Body of pancreas (tissue), 4 donors: Measurements from ENCODE around the gene FSTL5. TPM values are rescaled to one million over a fixed set of nuclear protein-coding genes. Genes with fewer than 3 reads are reported as not detected.
"Not testable (repeated sequence)": the region's sequence is repeated elsewhere in the genome, so short reads cannot be mapped to it uniquely, and the experiment has no call there.

Experiments used
- ATAC-seq: fragments of 150-250 bp; one replicate; pipeline ENCODE4 v1.9.1; 2016
- DNase-seq, 4 donors: peaks; one replicate each; pipeline ENCODE4 v3.0.0-alpha.2; 2019
- H3K27ac ChIP-seq, 4 donors: fragments of 200-600 bp; sonication (generic); 1 replicate in 3 of 4; 2 replicates in 1 of 4; pipeline versions ENCODE4 v1.5.1 to v1.6.1; 2016 to 2019; ENCODE audit warnings: mild to moderate bottlenecking in 1 of 4, mixed read lengths in 1 of 4, moderate library complexity in 1 of 4
- H3K27me3 ChIP-seq, 2 donors: fragments of 200-600 bp; sonication (generic); one replicate each; pipeline ENCODE4 v1.6.0; 2016; ENCODE audit warnings: mild to moderate bottlenecking in 1 of 2
- H3K36me3 ChIP-seq, 2 donors: fragments of 200-600 bp; sonication (generic); replicated peaks in 1 of 2; 2 replicates each; pipeline ENCODE4 v1.5.1; 2016; ENCODE audit warnings: low read depth in 2 of 2; ENCODE audit not compliant: insufficient read depth in 1 of 2
- H3K4me1 ChIP-seq: fragments of 200-600 bp; sonication (generic); one replicate; pipeline ENCODE4 v1.6.0; 2016
- H3K4me3 ChIP-seq, 2 donors: fragments of 200-600 bp; sonication (generic); 1 replicate in 1 of 2; 2 replicates in 1 of 2; pipeline ENCODE4 v1.5.1; 2016 to 2019
- H3K9me3 ChIP-seq, 3 donors: fragments of 200-600 bp; sonication (generic); 1 replicate in 2 of 3; 2 replicates in 1 of 3; pipeline ENCODE4 v1.5.1; 2016
- POLR2A ChIP-seq, 3 donors: fragments of 450-650 bp; IDR thresholded peaks; one replicate each; pipeline ENCODE4 v1.6.1; 2016; ENCODE audit warnings: antibody characterized with exemption in 3 of 3, mild to moderate bottlenecking in 2 of 3
- WGBS, 2 donors: methylation state at CpG; one replicate each; pipeline ENCODE4 v1.1.5; 2017; 5-methylcytosine and 5-hydroxymethylcytosine counted together
- intact Hi-C: fragments of 100-400 bp; cut with DNase I; formaldehyde crosslinking; loops from one replicate; pipeline ENCODE4 v1.15.1; 2023
- total RNA-seq, 2 donors: library from RNA; depleted of rRNA; stranded (reverse); fragments of >200 nt; gene quantifications; one replicate each; pipeline ENCODE4 v1.1.0, GENCODE V29; 2016
- TF ChIP-seq, protein P1 (sequence below), 7 experiments: fragments of 450-650 bp in 4 of 7; fragments of 200-600 bp in 3 of 7; sonication (generic) in 3 of 7; IDR thresholded peaks; one replicate each; pipeline ENCODE4 v1.5.1; 2016 to 2019; ENCODE audit warnings: antibody characterized with exemption in 7 of 7

Gene FSTL5
- total RNA-seq, 2 donors from 2014 or later, result 1.3 TPM; not detected in 1

DNA sequence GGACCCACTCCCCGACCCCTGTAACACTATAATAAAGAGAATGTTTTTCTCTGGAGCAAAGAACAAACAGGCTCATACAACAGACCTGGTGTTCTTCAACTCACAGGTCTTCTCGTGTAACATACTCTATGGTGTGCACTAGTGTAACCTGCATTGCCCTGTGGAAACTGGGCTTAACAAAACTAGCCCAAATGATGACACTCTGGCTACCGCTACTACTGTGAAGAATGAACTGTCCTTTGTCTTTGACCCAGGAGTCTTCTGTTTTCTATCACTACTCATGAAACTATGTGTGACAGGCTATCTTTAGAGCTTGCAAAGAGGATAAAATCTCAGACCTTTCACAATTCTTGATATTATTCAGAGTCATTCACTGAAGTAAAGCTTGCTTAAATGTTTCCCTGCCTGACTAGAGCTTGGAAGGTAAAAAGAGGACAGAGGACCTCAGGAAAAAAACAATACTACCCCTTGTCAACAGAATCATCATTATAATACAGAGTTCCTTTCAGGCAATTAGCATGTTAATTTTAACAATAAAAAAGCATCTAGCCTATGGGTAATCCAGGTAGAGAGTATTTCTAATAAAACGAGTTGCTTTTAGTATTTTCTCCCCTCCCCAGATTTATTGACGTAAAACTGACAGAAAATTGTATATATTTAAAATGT lies 59.2 kb downstream of the FSTL5 start:
- no peak overlapping the region for H3K27ac ChIP-seq
- intact Hi-C loops, result no loop called here
- no peak for ATAC-seq
- TF ChIP-seq, protein P1, sequence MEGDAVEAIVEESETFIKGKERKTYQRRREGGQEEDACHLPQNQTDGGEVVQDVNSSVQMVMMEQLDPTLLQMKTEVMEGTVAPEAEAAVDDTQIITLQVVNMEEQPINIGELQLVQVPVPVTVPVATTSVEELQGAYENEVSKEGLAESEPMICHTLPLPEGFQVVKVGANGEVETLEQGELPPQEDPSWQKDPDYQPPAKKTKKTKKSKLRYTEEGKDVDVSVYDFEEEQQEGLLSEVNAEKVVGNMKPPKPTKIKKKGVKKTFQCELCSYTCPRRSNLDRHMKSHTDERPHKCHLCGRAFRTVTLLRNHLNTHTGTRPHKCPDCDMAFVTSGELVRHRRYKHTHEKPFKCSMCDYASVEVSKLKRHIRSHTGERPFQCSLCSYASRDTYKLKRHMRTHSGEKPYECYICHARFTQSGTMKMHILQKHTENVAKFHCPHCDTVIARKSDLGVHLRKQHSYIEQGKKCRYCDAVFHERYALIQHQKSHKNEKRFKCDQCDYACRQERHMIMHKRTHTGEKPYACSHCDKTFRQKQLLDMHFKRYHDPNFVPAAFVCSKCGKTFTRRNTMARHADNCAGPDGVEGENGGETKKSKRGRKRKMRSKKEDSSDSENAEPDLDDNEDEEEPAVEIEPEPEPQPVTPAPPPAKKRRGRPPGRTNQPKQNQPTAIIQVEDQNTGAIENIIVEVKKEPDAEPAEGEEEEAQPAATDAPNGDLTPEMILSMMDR (IDR thresholded peaks at IDR 0.05), result no peak
- no peak for TF ChIP-seq POLR2A (IDR thresholded peaks at IDR 0.05)
- no peaks in the 10 kb centered on the region for H3K36me3 ChIP-seq
- no peaks in the 10 kb centered on the region for H3K27me3 ChIP-seq
- no peaks in the 10 kb centered on the region for H3K9me3 ChIP-seq
- no peak for DNase-seq
- WGBS, 2 donors, result 43 to 63% methylated on average over 5 of the region's 5 CpGs
- H3K4me3 ChIP-seq, result no peak overlapping the region
- no peaks in the 10 kb centered on the region for H3K4me1 ChIP-seq

DNA sequence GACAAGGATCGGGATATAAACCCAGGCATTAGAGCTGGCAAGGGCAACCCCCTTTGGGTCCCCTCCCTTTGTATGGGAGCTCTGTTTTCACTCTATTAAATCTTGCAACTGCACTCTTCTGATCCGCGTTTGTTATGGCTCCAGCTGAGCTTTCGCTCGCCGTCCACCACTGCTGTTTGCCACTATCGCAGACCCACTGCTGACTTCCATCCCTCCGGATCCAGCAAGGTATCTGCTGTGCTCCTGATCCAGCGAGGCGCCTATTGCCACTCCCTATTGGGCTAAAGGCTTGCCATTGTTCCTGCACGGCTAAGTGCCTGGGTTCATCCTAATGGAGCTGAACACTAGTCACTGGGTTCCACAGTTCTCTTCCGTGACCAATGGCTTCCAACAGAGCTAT lies 59.9 kb downstream of the FSTL5 start:
- H3K27ac ChIP-seq, ATAC-seq, H3K4me1 ChIP-seq, H3K27me3 ChIP-seq, H3K9me3 ChIP-seq, H3K4me3 ChIP-seq, DNase-seq, intact Hi-C loops, H3K36me3 ChIP-seq: not testable (repeated sequence)
- 79 to 87% methylated on average over 12 of the region's 12 CpGs for WGBS, 2 donors

GRCh38 chr4:162102713-162103112 lies 61.1 kb downstream of the FSTL5 start:
- Histone ChIP-seq H3K36me3 (no peaks in the 10 kb centered on the region), H3K27me3 (no peaks in the 10 kb centered on the region), H3K27ac (no peak overlapping the region), H3K9me3 (no peaks in the 10 kb centered on the region), H3K4me3 (no peak overlapping the region), H3K4me1 (no peaks in the 10 kb centered on the region)
- TF ChIP-seq, protein P1 (IDR thresholded peaks at IDR 0.05), result no peak
- no peak for TF ChIP-seq POLR2A (IDR thresholded peaks at IDR 0.05)
- no peak for DNase-seq
- intact Hi-C loops, result no loop called here
- ATAC-seq, result no peak
- 22 to 25% methylated on average over 1 of the region's 1 CpG for WGBS, 2 donors

DNA sequence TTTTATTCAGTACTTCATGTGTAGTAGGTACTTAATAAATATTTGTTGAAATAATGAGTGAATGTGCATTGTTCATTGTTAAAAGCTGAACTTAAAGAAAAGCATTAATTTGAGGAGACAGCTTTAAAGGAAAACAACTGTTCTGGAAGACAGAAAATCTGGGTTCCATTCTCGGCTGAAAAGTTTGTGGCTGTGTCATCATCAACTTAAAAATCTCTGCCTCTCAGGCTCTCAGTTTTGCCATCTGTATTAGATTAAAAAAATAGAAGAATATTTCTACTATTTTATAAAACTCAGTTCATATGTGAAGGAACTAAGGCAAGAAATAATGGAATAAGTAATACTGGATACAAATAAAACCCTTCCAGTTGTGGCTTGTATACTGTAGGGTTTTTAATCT lies 62.5 kb downstream of the FSTL5 start:
- ATAC-seq (no peak), DNase-seq (no peak)
- Histone ChIP-seq H3K9me3 (no peaks in the 10 kb centered on the region), H3K27me3 (no peaks in the 10 kb centered on the region), H3K4me1 (no peaks in the 10 kb centered on the region), H3K27ac (no peak overlapping the region), H3K36me3 (no peaks in the 10 kb centered on the region), H3K4me3 (no peak overlapping the region)
- no peak for TF ChIP-seq POLR2A (IDR thresholded peaks at IDR 0.05)
- TF ChIP-seq, protein P1 (IDR thresholded peaks at IDR 0.05), result no peak
- 32 to 60% methylated on average over 1 of the region's 1 CpG for WGBS, 2 donors
- intact Hi-C loops, result no loop called here

GRCh38 chr4:162075726-162076125 lies 88.1 kb downstream of the FSTL5 start:
- H3K27ac ChIP-seq, result no peak overlapping the region
- WGBS, 2 donors, result 59% methylated on average over 2 of the region's 2 CpGs
- intact Hi-C loops, result no loop called here
- ATAC-seq (no peak), DNase-seq (no peak)
- TF ChIP-seq, protein P1 (IDR thresholded peaks at IDR 0.05), result no peak
- TF ChIP-seq POLR2A (IDR thresholded peaks at IDR 0.05), result no peak
- no peaks in the 10 kb centered on the region for H3K9me3 ChIP-seq
- H3K27me3 ChIP-seq, result no peaks in the 10 kb centered on the region
- H3K36me3 ChIP-seq, result no peaks in the 10 kb centered on the region
- H3K4me1 ChIP-seq, result no peaks in the 10 kb centered on the region
- no peak overlapping the region for H3K4me3 ChIP-seq
